Measurements from ENCODE around the gene CHST14. TPM values are rescaled to one million over a fixed set of nuclear protein-coding genes. Genes with fewer than 3 reads are reported as not detected.
A peak's percentile ranks its signal among the peaks of the same experiment; 100 is the strongest.
"Not testable (repeated sequence)": the region's sequence is repeated elsewhere in the genome, so short reads cannot be mapped to it uniquely, and the experiment has no call there.

Gene CHST14
- total RNA-seq, 1 donor = 14.9 TPM

DNA sequence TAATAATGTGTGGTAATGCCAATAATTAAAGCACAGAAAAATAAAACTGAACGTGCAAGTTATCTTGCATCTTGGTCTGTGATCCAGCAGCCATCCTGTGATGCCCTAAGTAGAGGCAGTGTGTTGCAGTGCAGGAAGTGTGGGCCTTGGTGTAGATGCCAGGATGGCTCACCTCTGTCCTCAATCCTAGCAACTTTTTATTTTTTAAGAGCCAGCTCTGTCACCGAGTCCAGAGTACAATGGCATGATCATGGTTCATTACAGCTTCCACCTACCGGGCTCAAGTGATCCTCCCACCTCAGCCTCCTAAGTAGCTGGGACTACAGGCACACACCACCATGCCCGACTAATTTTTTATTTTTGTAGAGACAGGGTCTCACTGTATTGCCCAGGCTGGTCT lies 22.4 kb upstream of the CHST14 start:
- no peak for DNase-seq (ENCODE audit: low read depth)
- H3K4me3 ChIP-seq (ENCODE audit: low read depth, low read length) = no peak overlapping the region
- TF ChIP-seq, protein P1, sequence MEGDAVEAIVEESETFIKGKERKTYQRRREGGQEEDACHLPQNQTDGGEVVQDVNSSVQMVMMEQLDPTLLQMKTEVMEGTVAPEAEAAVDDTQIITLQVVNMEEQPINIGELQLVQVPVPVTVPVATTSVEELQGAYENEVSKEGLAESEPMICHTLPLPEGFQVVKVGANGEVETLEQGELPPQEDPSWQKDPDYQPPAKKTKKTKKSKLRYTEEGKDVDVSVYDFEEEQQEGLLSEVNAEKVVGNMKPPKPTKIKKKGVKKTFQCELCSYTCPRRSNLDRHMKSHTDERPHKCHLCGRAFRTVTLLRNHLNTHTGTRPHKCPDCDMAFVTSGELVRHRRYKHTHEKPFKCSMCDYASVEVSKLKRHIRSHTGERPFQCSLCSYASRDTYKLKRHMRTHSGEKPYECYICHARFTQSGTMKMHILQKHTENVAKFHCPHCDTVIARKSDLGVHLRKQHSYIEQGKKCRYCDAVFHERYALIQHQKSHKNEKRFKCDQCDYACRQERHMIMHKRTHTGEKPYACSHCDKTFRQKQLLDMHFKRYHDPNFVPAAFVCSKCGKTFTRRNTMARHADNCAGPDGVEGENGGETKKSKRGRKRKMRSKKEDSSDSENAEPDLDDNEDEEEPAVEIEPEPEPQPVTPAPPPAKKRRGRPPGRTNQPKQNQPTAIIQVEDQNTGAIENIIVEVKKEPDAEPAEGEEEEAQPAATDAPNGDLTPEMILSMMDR (IDR thresholded peaks at IDR 0.05; ENCODE audit: insufficient read depth, low read length) = no peak

DNA sequence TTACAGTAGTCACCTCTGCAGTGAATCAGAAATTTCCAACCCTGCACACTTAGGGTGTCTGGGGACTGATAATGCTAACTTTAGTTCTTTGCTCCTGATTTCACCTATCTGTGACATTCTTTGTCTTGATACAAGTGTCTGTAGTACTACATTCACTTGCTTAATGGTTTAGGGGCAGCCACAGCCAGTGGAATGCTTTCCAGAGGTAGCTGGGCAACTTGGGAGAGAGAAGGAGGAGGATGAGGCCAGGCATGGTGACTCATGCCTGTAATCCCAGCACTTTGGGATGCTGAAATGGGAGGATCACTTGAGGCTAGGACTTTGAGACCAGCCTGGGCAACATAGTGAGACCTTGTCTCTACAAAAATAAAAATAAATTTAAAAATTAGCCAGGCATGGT lies 21.5 kb upstream of the CHST14 start:
- TF ChIP-seq, protein P1 (IDR thresholded peaks at IDR 0.05; ENCODE audit: insufficient read depth, low read length) = no peak
- peak; percentile 39 for DNase-seq (ENCODE audit: low read depth)
- H3K4me3 ChIP-seq (ENCODE audit: low read depth, low read length) = no peak overlapping the region

DNA sequence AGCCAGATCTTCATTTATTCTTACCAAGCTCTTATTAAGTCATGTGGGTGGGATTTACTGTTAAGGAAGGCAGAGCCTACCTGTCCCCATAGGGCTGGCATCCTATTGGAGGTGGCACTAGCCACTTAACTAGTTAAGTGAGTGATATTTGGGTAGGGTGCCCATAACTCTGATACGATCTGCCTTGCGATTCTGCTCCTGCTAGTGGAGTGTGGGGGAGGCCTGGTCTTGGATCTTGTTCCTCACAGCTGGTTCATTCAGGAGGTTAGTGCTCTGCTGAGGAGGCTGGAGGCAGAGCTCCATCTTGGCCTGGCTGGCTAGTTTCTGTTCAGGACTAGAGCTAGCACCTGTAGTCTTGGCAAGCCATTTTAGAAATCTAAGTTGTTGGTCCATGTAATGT lies 20.7 kb upstream of the CHST14 start:
- DNase-seq (ENCODE audit: low read depth) = no peak
- no peak overlapping the region for H3K4me3 ChIP-seq (ENCODE audit: low read depth, low read length)

DNA sequence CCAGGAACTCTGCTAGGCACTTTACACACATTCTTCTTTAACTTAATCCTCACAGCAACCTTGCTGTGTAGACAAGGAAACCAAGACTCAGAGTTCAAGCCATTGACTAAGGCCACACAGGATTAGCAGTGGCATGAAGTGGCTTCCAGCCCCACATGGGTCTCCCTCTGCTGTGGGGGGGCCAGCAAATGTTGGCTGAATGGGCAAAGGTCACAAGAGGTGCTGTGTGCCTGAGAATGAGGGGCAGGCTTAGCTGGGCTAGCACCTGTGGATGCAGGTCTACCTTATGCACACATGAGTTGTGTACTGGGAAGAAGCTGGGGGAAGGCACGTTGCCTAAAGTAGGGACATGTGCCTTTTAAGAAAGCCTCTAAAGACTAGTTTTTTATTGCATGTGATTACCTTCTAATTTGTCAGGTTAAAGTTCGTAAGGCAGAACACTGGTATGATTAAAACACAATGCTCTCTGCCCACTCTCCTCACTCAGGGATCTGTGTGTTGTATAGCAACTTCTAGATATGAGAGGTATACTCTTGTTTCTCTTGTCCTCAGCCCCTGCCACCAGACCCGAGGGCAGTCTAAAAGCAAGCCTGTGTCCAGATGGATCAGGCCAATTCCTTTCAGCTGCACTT lies 19.1 kb upstream of the CHST14 start:
- TF ChIP-seq, protein P1 (IDR thresholded peaks at IDR 0.05; ENCODE audit: insufficient read depth, low read length) = no peak
- H3K4me3 ChIP-seq (ENCODE audit: low read depth, low read length) = no peak overlapping the region
- DNase-seq (ENCODE audit: low read depth) = no peak

More for the DNA sequence above, 20.7 kb upstream of the CHST14 start:
- TF ChIP-seq, protein P1 (IDR thresholded peaks at IDR 0.05; ENCODE audit: insufficient read depth, low read length) = no peak

DNA sequence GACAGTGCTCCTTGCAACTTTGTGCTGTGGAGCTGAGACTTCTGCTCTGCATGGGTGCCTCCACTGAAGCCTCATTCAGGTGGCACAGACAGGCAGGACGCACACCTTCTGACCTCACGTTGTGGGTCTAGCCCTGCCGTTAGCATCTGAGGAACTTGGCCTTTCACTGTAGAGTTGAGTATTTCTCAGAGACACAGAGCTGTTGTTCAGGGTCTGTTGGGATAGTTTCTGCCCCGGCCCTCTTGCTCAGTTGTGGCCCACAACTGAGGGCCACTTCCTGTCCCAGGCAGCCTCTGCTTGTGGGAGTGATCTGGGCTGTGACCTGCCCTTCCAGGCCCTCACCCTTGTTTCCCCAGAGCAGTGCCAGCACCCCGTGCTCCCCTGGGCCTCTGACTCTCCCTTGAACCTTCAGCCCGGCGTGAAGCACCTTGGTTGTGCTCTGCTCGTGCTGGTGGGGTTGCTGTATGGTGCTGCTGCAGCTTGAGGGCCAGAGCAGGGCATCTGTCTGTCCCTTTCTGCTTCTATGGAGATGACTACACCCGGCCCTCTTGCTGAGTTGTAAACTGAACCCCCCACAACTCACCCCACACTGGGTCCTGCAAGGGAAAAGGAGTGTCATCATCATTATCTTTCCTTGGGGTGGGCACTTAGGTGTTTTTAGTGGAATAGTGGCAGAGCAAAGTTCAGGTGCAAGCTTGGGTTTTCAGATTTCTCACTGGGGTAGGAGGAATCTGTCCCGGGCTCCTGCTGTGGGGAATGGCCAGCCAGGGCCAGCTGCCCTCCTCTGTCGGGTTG lies 18.3 kb upstream of the CHST14 start:
- H3K4me3 ChIP-seq (ENCODE audit: low read depth, low read length) = no peak overlapping the region
- TF ChIP-seq, protein P1 (IDR thresholded peaks at IDR 0.05; ENCODE audit: insufficient read depth, low read length) = no peak
- DNase-seq (ENCODE audit: low read depth) = no peak

DNA sequence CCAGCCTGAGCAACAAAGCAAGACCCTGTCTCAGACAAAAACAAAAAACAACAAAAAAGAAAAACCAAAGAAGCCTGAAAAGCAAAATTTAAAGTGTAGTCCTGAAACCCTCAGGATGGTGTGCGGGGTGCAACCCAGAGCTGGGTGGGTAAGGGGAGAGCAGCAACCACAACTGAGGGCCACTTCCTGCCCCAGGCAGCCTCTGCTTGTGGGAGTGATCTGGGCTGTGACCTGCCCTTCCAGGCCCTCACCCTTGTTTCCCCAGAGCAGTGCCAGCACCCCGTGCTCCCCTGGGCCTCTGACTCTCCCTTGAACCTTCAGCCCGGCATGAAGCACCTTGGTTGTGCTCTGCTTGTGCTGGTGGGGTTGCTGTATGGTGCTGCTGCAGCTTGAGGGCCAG lies 16.8 kb upstream of the CHST14 start:
- DNase-seq (ENCODE audit: low read depth); H3K4me3 ChIP-seq (ENCODE audit: low read depth, low read length): not testable (repeated sequence)

DNA sequence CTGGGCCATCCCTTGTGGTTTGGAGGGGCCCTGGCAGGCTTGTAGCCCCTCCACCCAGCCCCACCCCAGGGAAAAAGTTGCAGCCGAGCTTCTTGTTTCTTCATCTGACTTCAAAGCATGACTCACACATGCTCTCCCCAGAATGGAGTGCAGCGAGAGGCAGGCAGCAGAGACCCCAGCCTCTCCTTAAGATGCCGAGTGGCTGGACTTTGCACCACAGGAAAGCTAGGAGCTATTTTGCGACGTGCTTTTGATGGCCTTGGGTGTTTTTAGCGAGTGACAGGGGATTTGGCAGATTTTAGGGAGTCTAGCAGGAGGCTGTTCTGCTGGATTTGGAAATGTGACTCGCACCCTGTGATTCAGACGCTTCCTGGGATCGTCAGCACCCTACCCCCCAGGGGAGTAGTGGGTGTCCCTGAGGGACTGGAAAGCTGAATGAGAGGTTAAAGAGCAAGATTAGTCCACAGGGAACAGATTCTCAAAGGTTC lies 15.8 kb upstream of the CHST14 start:
- no peak overlapping the region for H3K4me3 ChIP-seq (ENCODE audit: low read depth, low read length)
- TF ChIP-seq, protein P1 (IDR thresholded peaks at IDR 0.05; ENCODE audit: insufficient read depth, low read length) = no peak
- peak; percentile 50 for DNase-seq (ENCODE audit: low read depth)

Data from fibroblast of the aortic adventitia (primary cell).